Keratinocyte (primary cell): ENCODE results near the gene NDRG3. TPM values are rescaled to one million over a fixed set of nuclear protein-coding genes. Genes with fewer than 3 reads are reported as not detected.
"Not testable (repeated sequence)": the region's sequence is repeated elsewhere in the genome, so short reads cannot be mapped to it uniquely, and the experiment has no call there.

Source experiments
- DNase-seq: peaks from one replicate; pipeline ENCODE4 v3.0.0-alpha.2; 2011; ENCODE audit warnings: low read depth, missing footprints, low spot score
- FAIRE-seq: peaks from 2 replicates; lab custom pipeline; 2011; peaks lifted over from hg19 to GRCh38; lab: Jason Lieb, UNC
- H2AFZ ChIP-seq: 2 replicates; pipeline ENCODE4 v1.6.0; 2012; ENCODE audit warnings: low read length, control low read depth, inconsistent platforms; ENCODE audit not compliant: control insufficient read depth
- H3K27ac ChIP-seq: 2 replicates; pipeline ENCODE4 v1.5.1; 2011; ENCODE audit warnings: low read length; ENCODE audit not compliant: control insufficient read depth, insufficient read depth
- H3K27me3 ChIP-seq: 3 replicates; pipeline ENCODE4 v1.6.0; 2011; ENCODE audit warnings: low read length; ENCODE audit not compliant: control insufficient read depth, insufficient read depth; ENCODE audit errors: extremely low read depth
- H3K36me3 ChIP-seq, 2 experiments: 2 replicates in 1 of 2; 3 replicates in 1 of 2; pipeline ENCODE4 v1.5.1; 2011; ENCODE audit warnings: low read length in 2 of 2, mild to moderate bottlenecking in 1 of 2; ENCODE audit not compliant: control insufficient read depth in 2 of 2, insufficient read depth in 2 of 2; ENCODE audit errors: extremely low read depth in 1 of 2
- H3K4me1 ChIP-seq: 3 replicates; pipeline ENCODE4 v1.5.1; 2011; ENCODE audit warnings: low read length; ENCODE audit not compliant: control insufficient read depth, insufficient read depth; ENCODE audit errors: extremely low read depth
- H3K4me2 ChIP-seq: 3 replicates; pipeline ENCODE4 v1.6.0; 2011; ENCODE audit warnings: low read depth, low read length; ENCODE audit not compliant: control insufficient read depth, insufficient read depth; ENCODE audit errors: extremely low read depth
- H3K4me3 ChIP-seq, 3 experiments: fragments of 200-600 bp in 1 of 3; sonication (generic) in 1 of 3; 2 replicates in 2 of 3; 3 replicates in 1 of 3; pipeline ENCODE4 v1.5.1; 2011 to 2016; ENCODE audit warnings: low read length in 3 of 3, mild to moderate bottlenecking in 3 of 3, control low read depth in 2 of 3, inconsistent platforms in 1 of 3, low read depth in 1 of 3, mixed read lengths in 1 of 3, mixed run types in 1 of 3, moderate library complexity in 1 of 3; ENCODE audit not compliant: control insufficient read depth in 2 of 3, insufficient read depth in 2 of 3; ENCODE audit errors: extremely low read depth in 1 of 3
- H3K79me2 ChIP-seq: 2 replicates; pipeline ENCODE4 v1.6.0; 2012; ENCODE audit warnings: low read length; ENCODE audit not compliant: control insufficient read depth, insufficient read depth
- H3K9ac ChIP-seq: 3 replicates; pipeline ENCODE4 v1.6.0; 2011; ENCODE audit warnings: low read length; ENCODE audit not compliant: control insufficient read depth, insufficient read depth; ENCODE audit errors: extremely low read depth
- H3K9me1 ChIP-seq: 3 replicates; pipeline ENCODE4 v1.6.0; 2011; ENCODE audit warnings: low read length; ENCODE audit not compliant: control insufficient read depth, insufficient read depth; ENCODE audit errors: extremely low read depth
- H3K9me3 ChIP-seq: 2 replicates; pipeline ENCODE4 v1.5.1; 2012; ENCODE audit warnings: low read depth, low read length; ENCODE audit not compliant: control insufficient read depth
- H4K20me1 ChIP-seq: 3 replicates; pipeline ENCODE4 v1.6.0; 2011; ENCODE audit warnings: low read length; ENCODE audit not compliant: control insufficient read depth, insufficient read depth; ENCODE audit errors: extremely low read depth
- CTCF ChIP-seq, 3 experiments: IDR thresholded peaks in 1 of 3; conservative IDR thresholded peaks in 1 of 3; optimal IDR thresholded peaks in 1 of 3; 2 replicates in 2 of 3; 3 replicates in 1 of 3; pipeline versions ENCODE3 to v1.5.1; 2011; ENCODE audit warnings: low read length in 3 of 3, mild to moderate bottlenecking in 3 of 3, moderate library complexity in 2 of 3, control low read depth in 1 of 3, inconsistent platforms in 1 of 3; ENCODE audit not compliant: insufficient read depth in 2 of 3; ENCODE audit errors: extremely low read depth in 1 of 3
- EZH2 ChIP-seq: IDR thresholded peaks from one replicate; pipeline ENCODE4 v1.6.1; 2012; ENCODE audit warnings: inconsistent platforms, mild to moderate bottlenecking, low read length, moderate library complexity
- dilution Hi-C: fragments of 300-500 bp; cut with MboI; formaldehyde crosslinking; loops from one replicate; pipeline ENCODE4 v1.7.0; 2020; ENCODE audit warnings: low sequenced_read_pairs; ENCODE audit not compliant: extremely low pct_ligation_motif_present
- polyA plus RNA-seq, 5 experiments: library from polyadenylated mRNA; depleted of rRNA in 3 of 5; stranded (reverse) in 3 of 5; stranded (forward) in 1 of 5; unstranded in 1 of 5; fragments of >200 nt; gene quantifications; 1 replicate in 1 of 5; 2 replicates in 3 of 5; 3 replicates in 1 of 5; pipeline versions ENCODE4 v1.2.1 to v1.2.3, GENCODE V29; 2011 to 2012; ENCODE audit warnings: missing spikeins in 2 of 5, low read depth in 1 of 5, low replicate concordance in 1 of 5

NDRG3 gene
- polyA plus RNA-seq, 1 donor (not counting 4 experiments of a cell fraction or from before 2014, with no cell fraction given), result 44.1 TPM

- H3K4me3 ChIP-seq, result no peak overlapping the region
- H3K4me2 ChIP-seq, result no peak overlapping the region
- H4K20me1 ChIP-seq, result no peaks in the 10 kb centered on the region
- FAIRE-seq, result no peak
- no peak for TF ChIP-seq EZH2
- no peak for TF ChIP-seq CTCF (optimal IDR thresholded peaks at IDR 0.05 in 1 of 3, IDR thresholded peaks at IDR 0.05 in 1 of 3, conservative IDR thresholded peaks at IDR 0.05 in 1 of 3; ENCODE audit: extremely low read depth in 1 of 3, insufficient read depth in 2 of 3, low read length in 3 of 3)
- dilution Hi-C loops, result no loop called here
- H2AFZ ChIP-seq, result no peak overlapping the region
- no peaks in the 10 kb centered on the region for H3K9me1 ChIP-seq
- H3K9ac ChIP-seq, result no peak overlapping the region
- H3K9me3 ChIP-seq, result no peaks in the 10 kb centered on the region
- no peaks in the 10 kb centered on the region for H3K27me3 ChIP-seq
- no peaks in the 10 kb centered on the region for H3K79me2 ChIP-seq
- no peaks in the 10 kb centered on the region for H3K4me1 ChIP-seq
- H3K27ac ChIP-seq, result no peak overlapping the region
- DNase-seq, result no peak
- H3K36me3 ChIP-seq, result peaks cover 0 to 1% of the 10 kb centered on the region in 2 experiments
Measured at GRCh38 chr20:36700438-36700837, 45.5 kb downstream of the NDRG3 start.

GRCh38 chr20:36695467-36695866 is 50.4 kb downstream of the NDRG3 start:
- H3K79me2 ChIP-seq, H3K27me3 ChIP-seq, H3K9me3 ChIP-seq, DNase-seq, H4K20me1 ChIP-seq, H3K4me2 ChIP-seq, dilution Hi-C loops, H3K9me1 ChIP-seq, H3K9ac ChIP-seq, H3K4me3 ChIP-seq, FAIRE-seq, H3K36me3 ChIP-seq, H3K27ac ChIP-seq, H3K4me1 ChIP-seq, H2AFZ ChIP-seq: not testable (repeated sequence)

- Histone ChIP-seq H3K4me3 (no peak overlapping the region), H2AFZ (no peak overlapping the region), H3K9ac (no peak overlapping the region), H3K36me3 (peaks cover 5% of the 10 kb centered on the region in 2 experiments), H3K4me1 (no peaks in the 10 kb centered on the region), H3K4me2 (no peak overlapping the region), H3K9me3 (no peaks in the 10 kb centered on the region), H3K9me1 (no peaks in the 10 kb centered on the region), H3K27ac (no peak overlapping the region), H3K27me3 (no peaks in the 10 kb centered on the region), H4K20me1 (no peaks in the 10 kb centered on the region), H3K79me2 (no peaks in the 10 kb centered on the region)
- DNase-seq (no peak), FAIRE-seq (no peak)
- TF ChIP-seq CTCF (optimal IDR thresholded peaks at IDR 0.05 in 1 of 3, IDR thresholded peaks at IDR 0.05 in 1 of 3, conservative IDR thresholded peaks at IDR 0.05 in 1 of 3; ENCODE audit: extremely low read depth in 1 of 3, insufficient read depth in 2 of 3, low read length in 3 of 3), result no peak
- TF ChIP-seq EZH2, result no peak
- dilution Hi-C loops, result no loop called here
Measured at GRCh38 chr20:36688630-36689029, 57.3 kb downstream of the NDRG3 start.
